ENCODE data around the gene TARDBP.
A peak's percentile ranks its signal among the peaks of the same experiment; 100 is the strongest.
"Not testable (repeated sequence)": the region's sequence is repeated elsewhere in the genome, so short reads cannot be mapped to it uniquely, and the experiment has no call there.

TARDBP gene

GRCh38 chr1:11012260-11013159 lies at the start of gene TARDBP:
Gene TARDBP (plus strand): TSS chr1:11012654. CDS start chr1:11013728, 1,074 bp downstream.
- DNase-seq: peak; percentile 94

GRCh38 chr1:10965546-10966226 lies 46.8 kb upstream of the TARDBP start:
- DNase-seq: no peak

- DNase-seq: no peak
Measured at GRCh38 chr1:10967090-10967489, 45.4 kb upstream of the TARDBP start.

- DNase-seq: no peak
Measured at GRCh38 chr1:10968411-10968826, 44.0 kb upstream of the TARDBP start.

GRCh38 chr1:10969267-10969970 lies 43.0 kb upstream of the TARDBP start:
- no peak for DNase-seq

GRCh38 chr1:10969971-10970332 lies 42.5 kb upstream of the TARDBP start:
- DNase-seq: no peak

GRCh38 chr1:10973552-10973951 lies 38.9 kb upstream of the TARDBP start:
- peak; percentile 72 for DNase-seq

GRCh38 chr1:10973956-10974881 lies 38.2 kb upstream of the TARDBP start:
- no peak for DNase-seq

- DNase-seq: no peak
Measured at GRCh38 chr1:10975567-10976326, 36.7 kb upstream of the TARDBP start.

GRCh38 chr1:10978719-10979118 lies 33.7 kb upstream of the TARDBP start:
- DNase-seq: no peak

GRCh38 chr1:10979483-10979920 lies 33.0 kb upstream of the TARDBP start:
- no peak for DNase-seq

- DNase-seq: peak; percentile 86
Measured at GRCh38 chr1:10980094-10980577, 32.3 kb upstream of the TARDBP start.

- DNase-seq: no peak
Measured at GRCh38 chr1:10980841-10981727, 31.4 kb upstream of the TARDBP start.

GRCh38 chr1:10986525-10986890 lies 25.9 kb upstream of the TARDBP start:
- no peak for DNase-seq

- DNase-seq: no peak
Measured at GRCh38 chr1:10987840-10988417, 24.5 kb upstream of the TARDBP start.

GRCh38 chr1:10989095-10989494 lies 23.4 kb upstream of the TARDBP start:
- DNase-seq: no peak

GRCh38 chr1:10989920-10990516 lies 22.4 kb upstream of the TARDBP start:
- not testable (repeated sequence) for DNase-seq

- DNase-seq: no peak
Measured at GRCh38 chr1:10990828-10991227, 21.6 kb upstream of the TARDBP start.

GRCh38 chr1:10992004-10992403 lies 20.4 kb upstream of the TARDBP start:
- not testable (repeated sequence) for DNase-seq

All from left hindlimb (tissue), 1 donor.